ENCODE results near the gene HIPK2. TPM values are rescaled to one million over a fixed set of nuclear protein-coding genes. Genes with fewer than 3 reads are reported as not detected.

Gene HIPK2
- total RNA-seq, 1 donor from 2014 or later, result 89.1 TPM

DNA sequence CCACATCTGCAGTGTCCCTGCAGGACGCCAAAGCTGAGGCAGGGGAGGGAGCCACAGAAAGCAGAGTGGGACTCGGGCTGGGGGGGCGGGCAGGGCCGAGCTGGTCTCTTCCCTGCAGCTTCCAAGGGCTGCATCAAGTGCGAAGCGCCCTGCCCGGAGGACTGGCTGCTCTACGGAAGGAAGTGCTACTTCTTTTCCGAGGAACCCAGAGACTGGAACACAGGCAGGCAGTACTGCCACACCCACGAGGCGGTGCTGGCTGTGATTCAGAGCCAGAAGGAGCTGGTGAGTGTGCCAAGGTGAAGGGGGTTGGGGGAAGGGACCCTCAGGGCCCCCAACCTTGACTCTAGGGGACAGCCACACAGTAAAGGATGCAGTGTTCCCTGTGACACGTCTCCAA is 237.6 kb downstream of the HIPK2 start:
- no peaks in the 10 kb centered on the region for H3K9me3 Mint-ChIP-seq
- no peaks in the 10 kb centered on the region for H3K36me3 Mint-ChIP-seq
- peaks cover 6% of the 10 kb centered on the region for H3K27me3 Mint-ChIP-seq
- DNase-seq (ENCODE audit: extremely low spot score, unreplicated experiment), result no peak
- H3K4me3 Mint-ChIP-seq, result no peak overlapping the region
- H3K4me1 Mint-ChIP-seq (ENCODE audit: unreplicated experiment), result no peaks in the 10 kb centered on the region
- no peak overlapping the region for H3K27ac Mint-ChIP-seq
- TF ChIP-seq, protein P1, sequence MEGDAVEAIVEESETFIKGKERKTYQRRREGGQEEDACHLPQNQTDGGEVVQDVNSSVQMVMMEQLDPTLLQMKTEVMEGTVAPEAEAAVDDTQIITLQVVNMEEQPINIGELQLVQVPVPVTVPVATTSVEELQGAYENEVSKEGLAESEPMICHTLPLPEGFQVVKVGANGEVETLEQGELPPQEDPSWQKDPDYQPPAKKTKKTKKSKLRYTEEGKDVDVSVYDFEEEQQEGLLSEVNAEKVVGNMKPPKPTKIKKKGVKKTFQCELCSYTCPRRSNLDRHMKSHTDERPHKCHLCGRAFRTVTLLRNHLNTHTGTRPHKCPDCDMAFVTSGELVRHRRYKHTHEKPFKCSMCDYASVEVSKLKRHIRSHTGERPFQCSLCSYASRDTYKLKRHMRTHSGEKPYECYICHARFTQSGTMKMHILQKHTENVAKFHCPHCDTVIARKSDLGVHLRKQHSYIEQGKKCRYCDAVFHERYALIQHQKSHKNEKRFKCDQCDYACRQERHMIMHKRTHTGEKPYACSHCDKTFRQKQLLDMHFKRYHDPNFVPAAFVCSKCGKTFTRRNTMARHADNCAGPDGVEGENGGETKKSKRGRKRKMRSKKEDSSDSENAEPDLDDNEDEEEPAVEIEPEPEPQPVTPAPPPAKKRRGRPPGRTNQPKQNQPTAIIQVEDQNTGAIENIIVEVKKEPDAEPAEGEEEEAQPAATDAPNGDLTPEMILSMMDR (conservative IDR thresholded peaks at IDR 0.05), result no peak

DNA sequence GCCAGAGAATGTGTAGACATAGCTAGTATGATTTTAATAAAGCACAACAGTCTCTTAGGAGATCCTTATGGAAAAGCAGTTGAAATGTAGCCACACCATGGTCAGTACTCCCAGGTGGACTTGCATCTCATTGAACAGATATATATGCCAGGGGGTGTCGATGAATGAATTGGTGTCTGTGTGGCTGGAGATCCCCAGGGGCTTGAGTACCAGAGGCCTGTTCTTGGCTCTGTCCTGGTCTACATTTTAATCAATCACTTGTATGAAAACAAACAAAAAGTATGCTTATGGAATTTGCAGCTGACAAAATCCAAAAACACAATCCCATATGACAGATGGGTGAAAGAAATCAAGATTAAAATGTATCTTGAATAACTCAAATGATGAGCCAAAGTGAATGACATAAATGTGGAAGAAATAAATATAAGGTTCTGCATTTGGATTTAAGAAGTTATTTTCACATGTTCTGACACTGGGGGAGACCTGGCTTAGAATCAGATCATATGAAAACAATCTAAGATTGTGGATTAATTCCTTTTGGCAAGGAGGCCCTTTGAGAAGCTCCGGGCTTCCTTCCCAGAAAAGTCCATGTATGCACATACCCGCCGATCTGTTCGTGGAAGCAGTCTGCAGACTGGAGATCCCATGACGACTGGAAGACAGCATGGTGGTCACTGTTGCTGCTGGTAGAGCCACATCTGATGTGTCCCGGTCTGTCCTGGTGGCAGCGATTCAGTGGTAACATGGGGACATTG is 238.7 kb downstream of the HIPK2 start:
- no peak overlapping the region for H3K27ac Mint-ChIP-seq
- H3K4me3 Mint-ChIP-seq, result no peak overlapping the region
- no peak for DNase-seq (ENCODE audit: extremely low spot score, unreplicated experiment)
- peaks cover 10% of the 10 kb centered on the region for H3K27me3 Mint-ChIP-seq
- TF ChIP-seq, protein P1 (conservative IDR thresholded peaks at IDR 0.05), result no peak
- H3K4me1 Mint-ChIP-seq (ENCODE audit: unreplicated experiment), result no peaks in the 10 kb centered on the region
- no peaks in the 10 kb centered on the region for H3K9me3 Mint-ChIP-seq
- no peaks in the 10 kb centered on the region for H3K36me3 Mint-ChIP-seq

- peaks cover 25% of the 10 kb centered on the region for H3K27me3 Mint-ChIP-seq
- H3K9me3 Mint-ChIP-seq, result peaks cover 2% of the 10 kb centered on the region
- TF ChIP-seq, protein P1 (conservative IDR thresholded peaks at IDR 0.05), result no peak
- no peak overlapping the region for H3K4me3 Mint-ChIP-seq
- DNase-seq (ENCODE audit: extremely low spot score, unreplicated experiment), result no peak
- no peaks in the 10 kb centered on the region for H3K4me1 Mint-ChIP-seq (ENCODE audit: unreplicated experiment)
- no peak overlapping the region for H3K27ac Mint-ChIP-seq
- H3K36me3 Mint-ChIP-seq, result no peaks in the 10 kb centered on the region
Measured at GRCh38 chr7:139536152-139536551, 241.6 kb downstream of the HIPK2 start.

- Mint-ChIP-seq H3K9me3 (peaks cover 6% of the 10 kb centered on the region), H3K36me3 (no peaks in the 10 kb centered on the region), H3K27me3 (peaks cover 26% of the 10 kb centered on the region), H3K4me1 (ENCODE audit: unreplicated experiment) (no peaks in the 10 kb centered on the region), H3K27ac (no peak overlapping the region), H3K4me3 (no peak overlapping the region)
- no peak for DNase-seq (ENCODE audit: extremely low spot score, unreplicated experiment)
- TF ChIP-seq, protein P1 (conservative IDR thresholded peaks at IDR 0.05), result no peak
Measured at GRCh38 chr7:139534966-139535651, 242.7 kb downstream of the HIPK2 start.

DNA sequence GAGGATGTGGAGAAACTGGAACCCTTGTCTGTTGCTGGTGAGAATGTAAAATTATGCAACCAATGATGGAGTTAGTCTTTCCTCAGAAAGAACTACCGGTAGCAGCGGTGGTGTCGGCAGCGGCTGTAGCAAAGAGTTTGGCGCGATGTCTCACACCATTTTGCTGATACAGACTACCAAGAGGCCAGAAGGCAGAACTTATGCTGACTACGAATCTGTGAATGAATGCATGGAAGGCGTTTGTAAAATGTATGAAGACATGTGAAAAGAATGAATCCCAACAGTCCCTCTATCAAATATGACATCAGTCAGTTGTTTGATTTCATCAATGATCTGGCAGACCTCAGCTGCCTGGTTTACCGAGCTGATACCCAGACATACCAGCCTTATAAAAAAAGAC is 243.7 kb downstream of the HIPK2 start:
- Mint-ChIP-seq H3K9me3 (peaks cover 6% of the 10 kb centered on the region), H3K27ac (no peak overlapping the region), H3K36me3 (no peaks in the 10 kb centered on the region), H3K4me3 (no peak overlapping the region), H3K4me1 (ENCODE audit: unreplicated experiment) (no peaks in the 10 kb centered on the region), H3K27me3 (peaks cover 28% of the 10 kb centered on the region)
- DNase-seq (ENCODE audit: extremely low spot score, unreplicated experiment), result no peak
- TF ChIP-seq, protein P1 (conservative IDR thresholded peaks at IDR 0.05), result no peak
